Lower leg skin (tissue), 4 donors: ENCODE measurements around the gene ATP8A2. TPM values are rescaled to one million over a fixed set of nuclear protein-coding genes. Genes with fewer than 3 reads are reported as not detected.

Experiments used
- DNase-seq, 2 donors: peaks; one replicate each; pipeline ENCODE4 v3.0.0-alpha.2; 2019; ENCODE audit warnings: low spot score in 2 of 2
- H3K4me3 ChIP-seq: fragments of 200-600 bp; sonication (generic); 2 replicates; pipeline ENCODE4 v1.5.1; 2017; ENCODE audit warnings: mild to moderate bottlenecking, low read depth; ENCODE audit not compliant: poor library complexity, severe bottlenecking
- CTCF ChIP-seq, 3 donors: fragments of 450-650 bp; IDR thresholded peaks; one replicate each; pipeline ENCODE4 v1.5.1; 2016; ENCODE audit warnings: antibody characterized with exemption in 3 of 3, mild to moderate bottlenecking in 3 of 3, moderate library complexity in 2 of 3
- POLR2A ChIP-seq, 2 donors: fragments of 450-650 bp; IDR thresholded peaks; one replicate each; pipeline ENCODE4 v1.6.1; 2016 to 2017; ENCODE audit warnings: antibody characterized with exemption in 2 of 2, mild to moderate bottlenecking in 1 of 2, moderate library complexity in 1 of 2
- WGBS, 2 donors: methylation state at CpG; one replicate each; pipeline ENCODE4 v1.1.5; 2018; 5-methylcytosine and 5-hydroxymethylcytosine counted together
- intact Hi-C: fragments of 100-400 bp; cut with DNase I; formaldehyde crosslinking; loops from one replicate; pipeline ENCODE4 v1.15.0; 2023; ENCODE audit warnings: low total_unique reads
- total RNA-seq, 4 donors: library from RNA; depleted of rRNA; stranded (reverse); fragments of >200 nt; gene quantifications; one replicate each; pipeline ENCODE4 v1.1.0, GENCODE V29; 2016

ATP8A2 gene
- total RNA-seq, 4 donors from 2014 or later, result 0.05 to 0.23 TPM; not detected in 2

GRCh38 chr13:25493931-25494640 lies 122.3 kb downstream of the ATP8A2 start:
- TF ChIP-seq CTCF (IDR thresholded peaks at IDR 0.05), result no peak
- no peak for TF ChIP-seq POLR2A (IDR thresholded peaks at IDR 0.05)
- intact Hi-C loops, result no loop called here
- H3K4me3 ChIP-seq, result no peak overlapping the region
- 58 to 61% methylated on average over 10 of the region's 10 CpGs for WGBS, 2 donors
- DNase-seq, result no peak

GRCh38 chr13:25494698-25495411 lies 123.1 kb downstream of the ATP8A2 start:
- DNase-seq, result no peak
- intact Hi-C loops, result no loop called here
- TF ChIP-seq POLR2A (IDR thresholded peaks at IDR 0.05), result no peak
- TF ChIP-seq CTCF (IDR thresholded peaks at IDR 0.05), result no peak
- H3K4me3 ChIP-seq, result no peak overlapping the region
- 56 to 58% methylated on average over 9 of the region's 9 CpGs for WGBS, 2 donors

- no peak overlapping the region for H3K4me3 ChIP-seq
- intact Hi-C loops, result no loop called here
- DNase-seq, result no peak
- no peak for TF ChIP-seq CTCF (IDR thresholded peaks at IDR 0.05)
- no peak for TF ChIP-seq POLR2A (IDR thresholded peaks at IDR 0.05)
- WGBS, 2 donors, result 62 to 63% methylated on average over 3 of the region's 3 CpGs
Measured at GRCh38 chr13:25501231-25501630, 129.5 kb downstream of the ATP8A2 start.

- intact Hi-C loops, result no loop called here
- TF ChIP-seq CTCF (IDR thresholded peaks at IDR 0.05) (no peak), POLR2A (IDR thresholded peaks at IDR 0.05) (no peak)
- no peak for DNase-seq
- 52 to 65% methylated on average over 3 of the region's 3 CpGs for WGBS, 2 donors
- H3K4me3 ChIP-seq, result no peak overlapping the region
Measured at GRCh38 chr13:25502031-25502430, 130.3 kb downstream of the ATP8A2 start.

- 82 to 87% methylated on average over 6 of the region's 6 CpGs for WGBS, 2 donors
- no peak overlapping the region for H3K4me3 ChIP-seq
- no peak for DNase-seq
- TF ChIP-seq POLR2A (IDR thresholded peaks at IDR 0.05), result no peak
- TF ChIP-seq CTCF (IDR thresholded peaks at IDR 0.05), result no peak
- intact Hi-C loops, result no loop called here
Measured at GRCh38 chr13:25502551-25502950, 130.8 kb downstream of the ATP8A2 start.
